Gastrocnemius medialis (tissue), 4 donors: Measurements from ENCODE around the gene GNAQ. TPM values are rescaled to one million over a fixed set of nuclear protein-coding genes. Genes with fewer than 3 reads are reported as not detected.
A peak's percentile ranks its signal among the peaks of the same experiment; 100 is the strongest.

ENCODE experiments used
- ATAC-seq, 2 donors: fragments of 150-250 bp; one replicate each; pipeline ENCODE4 v1.9.1; 2016
- DNase-seq, 2 donors: peaks; one replicate each; pipeline ENCODE4 v3.0.0-alpha.2; 2019
- H3K27ac ChIP-seq, 4 donors: fragments of 200-600 bp; sonication (generic); 1 replicate in 1 of 4; 2 replicates in 3 of 4; pipeline ENCODE4 v1.5.1; 2016 to 2018; ENCODE audit warnings: mild to moderate bottlenecking in 2 of 4, moderate library complexity in 1 of 4
- H3K27me3 ChIP-seq, 3 donors: fragments of 200-600 bp; sonication (generic) in 2 of 3; 1 replicate in 1 of 3; 2 replicates in 2 of 3; pipeline versions ENCODE4 v1.5.1 to v1.6.0; 2016 to 2019; ENCODE audit warnings: mild to moderate bottlenecking in 1 of 3, moderate library complexity in 1 of 3
- H3K36me3 ChIP-seq, 2 donors: fragments of 200-600 bp; sonication (generic) in 1 of 2; one replicate each; pipeline ENCODE4 v1.5.1; 2017 to 2018
- H3K4me1 ChIP-seq, 2 donors: fragments of 200-600 bp; sonication (generic) in 1 of 2; one replicate each; pipeline ENCODE4 v1.5.1; 2016 to 2017; ENCODE audit warnings: mild to moderate bottlenecking in 2 of 2
- H3K4me3 ChIP-seq, 4 donors: fragments of 200-600 bp; sonication (generic) in 3 of 4; 1 replicate in 1 of 4; 2 replicates in 3 of 4; pipeline ENCODE4 v1.5.1; 2016 to 2019; ENCODE audit warnings: mild to moderate bottlenecking in 2 of 4
- H3K9me3 ChIP-seq, 3 donors: fragments of 200-600 bp; sonication (generic) in 2 of 3; 1 replicate in 1 of 3; 2 replicates in 2 of 3; pipeline ENCODE4 v1.5.1; 2016 to 2019
- CTCF ChIP-seq, 5 experiments: fragments of 450-650 bp in 3 of 5; fragments of 200-600 bp in 2 of 5; sonication (generic) in 2 of 5; IDR thresholded peaks in 4 of 5; conservative IDR thresholded peaks in 1 of 5; 1 replicate in 4 of 5; 2 replicates in 1 of 5; pipeline ENCODE4 v1.5.1; 2016 to 2019; ENCODE audit warnings: antibody characterized with exemption in 5 of 5, mild to moderate bottlenecking in 3 of 5, moderate library complexity in 3 of 5
- POLR2A ChIP-seq, 2 donors: fragments of 450-650 bp; IDR thresholded peaks; one replicate each; pipeline ENCODE4 v1.6.1; 2017; ENCODE audit warnings: antibody characterized with exemption in 2 of 2, mild to moderate bottlenecking in 2 of 2, moderate library complexity in 2 of 2
- in situ Hi-C, 4 donors: fragments of 200-750 bp; cut with MboI; loops; one replicate each; pipeline versions ENCODE4 v1.15.0 to v1.8.0; 2017; ENCODE audit warnings: low sequenced_read_pairs in 4 of 4
- intact Hi-C: fragments of 100-400 bp; cut with DNase I; formaldehyde crosslinking; loops from one replicate; pipeline ENCODE4 v1.15.1; 2023; ENCODE audit warnings: low total_unique reads
- total RNA-seq, 4 donors: library from RNA; depleted of rRNA; stranded (reverse); fragments of >200 nt; gene quantifications; one replicate each; pipeline versions ENCODE4 v1.1.0 to v1.2.3, GENCODE V29; 2016

Gene GNAQ
- total RNA-seq, 4 donors from 2014 or later = 11.3 to 25.9 (median 18.7) TPM

- Histone ChIP-seq H3K9me3 (no peaks in the 10 kb centered on the region), H3K36me3 (no peaks in the 10 kb centered on the region), H3K4me1 (peaks cover 0 to 3% of the 10 kb centered on the region in 2 donors), H3K4me3 (no peak overlapping the region), H3K27ac (no peak overlapping the region), H3K27me3 (no peaks in the 10 kb centered on the region)
- no peak for DNase-seq
- intact Hi-C loops (no loop called here), in situ Hi-C loops (loop anchor here in 2 of 4 donors (10.0 to 25.0 kb wide), 3 partner anchors 286 to 303 kb away; partner anchors contain the start of gene GNAQ (in 1 of the 2))
- no peak for ATAC-seq
- TF ChIP-seq POLR2A (IDR thresholded peaks at IDR 0.05) (no peak), CTCF (IDR thresholded peaks at IDR 0.05 in 4 of 5, conservative IDR thresholded peaks at IDR 0.05 in 1 of 5) (no peak)
Measured at GRCh38 chr9:77748214-77748772, 283.3 kb downstream of the GNAQ start.

GRCh38 chr9:77747163-77747562, 284.4 kb downstream of the GNAQ start:
- in situ Hi-C loops (loop anchor here in 2 of 4 donors (10.0 to 25.0 kb wide), 3 partner anchors 285 to 302 kb away; partner anchors contain the start of gene GNAQ (in 1 of the 2)), intact Hi-C loops (no loop called here)
- DNase-seq (no peak), ATAC-seq (no peak)
- Histone ChIP-seq H3K4me3 (no peak overlapping the region), H3K4me1 (peaks cover 0 to 3% of the 10 kb centered on the region in 2 donors), H3K27me3 (no peaks in the 10 kb centered on the region), H3K27ac (no peak overlapping the region), H3K9me3 (no peaks in the 10 kb centered on the region), H3K36me3 (no peaks in the 10 kb centered on the region)
- TF ChIP-seq CTCF (IDR thresholded peaks at IDR 0.05 in 4 of 5, conservative IDR thresholded peaks at IDR 0.05 in 1 of 5) (no peak), POLR2A (IDR thresholded peaks at IDR 0.05) (no peak)

GRCh38 chr9:77744841-77745430, 286.7 kb downstream of the GNAQ start:
- in situ Hi-C loops (loop anchor here in 2 of 4 donors (10.0 to 25.0 kb wide), 3 partner anchors 283 to 300 kb away; partner anchors contain the start of gene GNAQ (in 1 of the 2)), intact Hi-C loops (no loop called here)
- no peak overlapping the region for H3K4me3 ChIP-seq
- no peaks in the 10 kb centered on the region for H3K27me3 ChIP-seq
- no peaks in the 10 kb centered on the region for H3K9me3 ChIP-seq
- H3K4me1 ChIP-seq = peaks cover 0 to 4% of the 10 kb centered on the region in 2 donors
- no peaks in the 10 kb centered on the region for H3K36me3 ChIP-seq
- TF ChIP-seq CTCF (IDR thresholded peaks at IDR 0.05 in 4 of 5, conservative IDR thresholded peaks at IDR 0.05 in 1 of 5) (no peak), POLR2A (IDR thresholded peaks at IDR 0.05) (no peak)
- no peak for DNase-seq
- no peak for ATAC-seq
- H3K27ac ChIP-seq = peak overlapping the region in 2 of 4 donors; percentile 3 to 18

- Histone ChIP-seq H3K4me3 (no peak overlapping the region), H3K27ac (no peak overlapping the region), H3K4me1 (peaks cover 0 to 13% of the 10 kb centered on the region in 2 donors), H3K9me3 (no peaks in the 10 kb centered on the region), H3K36me3 (no peaks in the 10 kb centered on the region), H3K27me3 (no peaks in the 10 kb centered on the region)
- ATAC-seq (no peak), DNase-seq (no peak)
- in situ Hi-C loops (loop anchor here in 2 of 4 donors (10.0 to 25.0 kb wide), 3 partner anchors 281 to 299 kb away; partner anchors contain the start of gene GNAQ (in 1 of the 2)), intact Hi-C loops (no loop called here)
- no peak for TF ChIP-seq POLR2A (IDR thresholded peaks at IDR 0.05)
- no peak for TF ChIP-seq CTCF (IDR thresholded peaks at IDR 0.05 in 4 of 5, conservative IDR thresholded peaks at IDR 0.05 in 1 of 5)
Measured at GRCh38 chr9:77743386-77743785, 288.2 kb downstream of the GNAQ start.
